ENCODE measurements around the gene SUCLG2. TPM values are rescaled to one million over a fixed set of nuclear protein-coding genes. Genes with fewer than 3 reads are reported as not detected.

Gene SUCLG2
- total and polyA plus RNA-seq, 7 donors = 63.7 to 102 (median 90.5) TPM

DNA sequence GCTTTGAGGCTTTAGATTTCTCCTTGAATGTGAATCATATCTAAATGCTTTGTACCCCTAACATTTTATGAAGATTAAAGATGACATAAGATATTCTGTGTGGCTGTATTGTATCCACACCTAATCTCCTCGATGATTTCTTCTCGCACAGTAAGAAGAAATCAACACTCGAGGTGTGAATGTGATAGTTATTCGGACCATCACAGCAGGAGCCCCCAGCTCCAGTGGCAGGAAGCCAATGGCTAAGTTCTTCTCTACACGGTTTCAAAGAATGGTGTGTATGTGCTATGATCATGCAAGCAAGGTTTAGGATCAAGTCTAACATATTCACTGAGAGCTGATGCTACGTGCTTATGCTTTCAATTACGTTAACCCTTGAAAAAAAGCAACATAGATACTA lies 271.0 kb downstream of the SUCLG2 start:
- 64 to 73% (median 69%) methylated on average over 7 of the region's 7 CpGs for WGBS, 3 donors
- Histone ChIP-seq H3K27me3 (ENCODE audit: insufficient read depth in 3 of 3, low read length in 2 of 3) (no peaks in the 10 kb centered on the region), H3K36me3 (ENCODE audit: insufficient read depth in 1 of 2, low read depth in 1 of 2) (no peaks in the 10 kb centered on the region), H3K9me3 (no peaks in the 10 kb centered on the region), H3K4me1 (peaks cover 10% of the 10 kb centered on the region), H3K27ac (no peak overlapping the region), H3K4me3 (no peak overlapping the region)
- no peak for DNase-seq
- TF ChIP-seq, protein P1, sequence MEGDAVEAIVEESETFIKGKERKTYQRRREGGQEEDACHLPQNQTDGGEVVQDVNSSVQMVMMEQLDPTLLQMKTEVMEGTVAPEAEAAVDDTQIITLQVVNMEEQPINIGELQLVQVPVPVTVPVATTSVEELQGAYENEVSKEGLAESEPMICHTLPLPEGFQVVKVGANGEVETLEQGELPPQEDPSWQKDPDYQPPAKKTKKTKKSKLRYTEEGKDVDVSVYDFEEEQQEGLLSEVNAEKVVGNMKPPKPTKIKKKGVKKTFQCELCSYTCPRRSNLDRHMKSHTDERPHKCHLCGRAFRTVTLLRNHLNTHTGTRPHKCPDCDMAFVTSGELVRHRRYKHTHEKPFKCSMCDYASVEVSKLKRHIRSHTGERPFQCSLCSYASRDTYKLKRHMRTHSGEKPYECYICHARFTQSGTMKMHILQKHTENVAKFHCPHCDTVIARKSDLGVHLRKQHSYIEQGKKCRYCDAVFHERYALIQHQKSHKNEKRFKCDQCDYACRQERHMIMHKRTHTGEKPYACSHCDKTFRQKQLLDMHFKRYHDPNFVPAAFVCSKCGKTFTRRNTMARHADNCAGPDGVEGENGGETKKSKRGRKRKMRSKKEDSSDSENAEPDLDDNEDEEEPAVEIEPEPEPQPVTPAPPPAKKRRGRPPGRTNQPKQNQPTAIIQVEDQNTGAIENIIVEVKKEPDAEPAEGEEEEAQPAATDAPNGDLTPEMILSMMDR (IDR thresholded peaks at IDR 0.05) = no peak
- ATAC-seq = no peak
- intact Hi-C loops (cut with DNase I) = loop anchor here (5.0 to 10.0 kb wide), 2 partner anchors 401 to 1494 kb away; no protein-coding TSS in a partner anchor

DNA sequence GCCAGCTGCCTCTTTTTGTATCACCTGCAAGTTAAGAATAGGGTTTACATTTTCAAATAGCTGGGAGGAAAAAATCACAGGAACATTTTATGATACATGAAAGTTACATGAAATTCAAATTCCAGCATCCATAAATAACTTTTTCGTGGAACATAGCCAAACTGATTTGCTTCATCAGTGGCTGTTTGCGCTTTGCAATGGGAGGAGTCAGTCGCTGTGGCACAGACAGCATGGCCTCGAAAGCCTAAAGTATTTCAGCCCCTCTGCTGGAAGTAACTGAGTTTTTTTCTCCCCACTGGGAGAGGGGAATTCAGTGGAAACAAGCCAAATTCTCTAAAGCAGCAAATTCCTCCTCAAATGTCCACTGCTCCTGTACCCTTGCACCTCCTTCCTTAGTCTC lies 271.9 kb downstream of the SUCLG2 start:
- intact Hi-C loops (cut with DNase I) = loop anchor here (5.0 to 10.0 kb wide), 2 partner anchors 402 to 1495 kb away; no protein-coding TSS in a partner anchor
- peaks cover 10% of the 10 kb centered on the region for H3K4me1 ChIP-seq
- TF ChIP-seq, protein P1 (IDR thresholded peaks at IDR 0.05) = no peak
- H3K27me3 ChIP-seq (ENCODE audit: insufficient read depth in 3 of 3, low read length in 2 of 3) = no peaks in the 10 kb centered on the region
- no peak overlapping the region for H3K27ac ChIP-seq
- H3K9me3 ChIP-seq = no peaks in the 10 kb centered on the region
- no peak overlapping the region for H3K4me3 ChIP-seq
- no peaks in the 10 kb centered on the region for H3K36me3 ChIP-seq (ENCODE audit: insufficient read depth in 1 of 2, low read depth in 1 of 2)
- 36 to 47% (median 41%) methylated on average over 4 of the region's 4 CpGs for WGBS, 3 donors
- ATAC-seq = peak in 2 of 4 donors; percentile 44 to 57
- DNase-seq = no peak

- no peaks in the 10 kb centered on the region for H3K36me3 ChIP-seq (ENCODE audit: insufficient read depth in 1 of 2, low read depth in 1 of 2)
- 43 to 51% (median 45%) methylated on average over 4 of the region's 4 CpGs for WGBS, 3 donors
- peak in 1 of 4 donors; percentile 55 for ATAC-seq
- H3K9me3 ChIP-seq = no peaks in the 10 kb centered on the region
- H3K27ac ChIP-seq = no peak overlapping the region
- no peak for DNase-seq
- TF ChIP-seq, protein P1 (IDR thresholded peaks at IDR 0.05) = peak; percentile 77
- H3K27me3 ChIP-seq (ENCODE audit: insufficient read depth in 3 of 3, low read length in 2 of 3) = no peaks in the 10 kb centered on the region
- intact Hi-C loops (cut with DNase I) = loop anchor here (5.0 to 10.0 kb wide), 2 partner anchors 403 to 1496 kb away; no protein-coding TSS in a partner anchor
- no peak overlapping the region for H3K4me3 ChIP-seq
- peaks cover 10% of the 10 kb centered on the region for H3K4me1 ChIP-seq
These were observed 272.6 kb downstream of the SUCLG2 start for GRCh38 chr3:67381667-67382272.

- ATAC-seq = no peak
- peaks cover 10% of the 10 kb centered on the region for H3K4me1 ChIP-seq
- H3K27me3 ChIP-seq (ENCODE audit: insufficient read depth in 3 of 3, low read length in 2 of 3) = no peaks in the 10 kb centered on the region
- H3K4me3 ChIP-seq = no peak overlapping the region
- intact Hi-C loops (cut with DNase I) = loop anchor here (5.0 to 10.0 kb wide), 2 partner anchors 405 to 1497 kb away; no protein-coding TSS in a partner anchor
- no peaks in the 10 kb centered on the region for H3K9me3 ChIP-seq
- DNase-seq = no peak
- H3K27ac ChIP-seq = no peak overlapping the region
- 94 to 98% (median 97%) methylated on average over 2 of the region's 2 CpGs for WGBS, 3 donors
- TF ChIP-seq, protein P1 (IDR thresholded peaks at IDR 0.05) = no peak
- H3K36me3 ChIP-seq (ENCODE audit: insufficient read depth in 1 of 2, low read depth in 1 of 2) = peaks cover 0 to 13% of the 10 kb centered on the region in 2 donors
These were observed 274.3 kb downstream of the SUCLG2 start for GRCh38 chr3:67380118-67380517.

Measured in psoas muscle (tissue), 8 donors.